IPS-20b (cell line): ENCODE measurements around the gene MBD6.
A peak's percentile ranks its signal among the peaks of the same experiment; 100 is the strongest.

Experiments used
- H3K27ac ChIP-seq: one replicate; pipeline ENCODE4 v1.5.1; 2013; ENCODE audit warnings: low read length
- H3K27me3 ChIP-seq: 2 replicates; pipeline ENCODE4 v1.6.1; 2013; ENCODE audit warnings: mild to moderate bottlenecking, low read length, inconsistent platforms; ENCODE audit not compliant: insufficient read depth
- H3K36me3 ChIP-seq: 2 replicates; pipeline ENCODE4 v1.6.1; 2013; ENCODE audit warnings: low read depth, mild to moderate bottlenecking, inconsistent platforms, low read length, moderate library complexity; ENCODE audit not compliant: insufficient read depth
- H3K4me1 ChIP-seq: 2 replicates; pipeline ENCODE4 v1.6.1; 2013; ENCODE audit warnings: mild to moderate bottlenecking, control low read depth, inconsistent platforms, low read length, moderate library complexity; ENCODE audit not compliant: insufficient read depth
- H3K4me3 ChIP-seq: 2 replicates; pipeline ENCODE4 v1.5.1; 2013; ENCODE audit warnings: mild to moderate bottlenecking, low read length, inconsistent platforms
- H3K9ac ChIP-seq: 2 replicates; pipeline ENCODE4 v1.6.1; 2013; ENCODE audit warnings: low read depth, mild to moderate bottlenecking, inconsistent platforms, low read length, moderate library complexity
- H3K9me3 ChIP-seq: 2 replicates; pipeline ENCODE4 v1.6.1; 2013; ENCODE audit warnings: mild to moderate bottlenecking, low read depth, low read length, inconsistent platforms; ENCODE audit not compliant: insufficient read depth

MBD6 gene

DNA sequence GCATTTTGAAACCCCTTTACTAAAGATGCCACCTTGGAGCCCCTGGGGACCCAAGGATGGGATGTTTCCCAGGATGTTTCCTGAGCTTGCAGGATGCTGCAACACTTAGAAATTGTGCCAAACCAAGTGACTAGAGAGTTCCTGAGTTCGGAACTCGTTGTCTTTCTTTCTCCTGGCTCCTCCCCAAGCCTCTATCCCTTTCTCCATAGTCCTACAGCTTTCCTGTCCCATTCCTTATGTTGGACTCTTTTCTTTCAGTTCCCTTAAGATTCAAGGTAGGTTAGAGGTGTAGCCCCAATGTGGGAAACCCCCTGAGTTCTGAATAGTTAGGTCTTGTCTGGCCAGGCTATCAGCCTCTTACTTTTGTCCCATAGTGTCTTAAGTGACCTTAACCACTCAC lies 25.9 kb downstream of the MBD6 start:
- no peak overlapping the region for H3K9ac ChIP-seq
- H3K9me3 ChIP-seq: no peaks in the 10 kb centered on the region
- no peak overlapping the region for H3K27ac ChIP-seq
- peaks cover 31% of the 10 kb centered on the region for H3K27me3 ChIP-seq
- peaks cover 15% of the 10 kb centered on the region; the same call in 1 of the 2 replicates for H3K36me3 ChIP-seq
- peaks cover 27% of the 10 kb centered on the region for H3K4me1 ChIP-seq
- H3K4me3 ChIP-seq: no peak overlapping the region

- H3K9ac ChIP-seq: peak overlapping the region; percentile 67; the same call in 1 of the 2 replicates
- H3K9me3 ChIP-seq: no peaks in the 10 kb centered on the region
- no peak overlapping the region for H3K27ac ChIP-seq
- peaks cover 31% of the 10 kb centered on the region for H3K27me3 ChIP-seq
- peaks cover 15% of the 10 kb centered on the region; the same call in 1 of the 2 replicates for H3K36me3 ChIP-seq
- H3K4me3 ChIP-seq: peak overlapping the region; percentile 95
- peaks cover 27% of the 10 kb centered on the region for H3K4me1 ChIP-seq
Observed at GRCh38 chr12:57549203-57549908, 26.7 kb downstream of the MBD6 start.

- H3K27me3 ChIP-seq: peaks cover 31% of the 10 kb centered on the region
- no peaks in the 10 kb centered on the region for H3K9me3 ChIP-seq
- H3K9ac ChIP-seq: peak within 1 kb of the TSS; percentile 82; the same call in 1 of the 2 replicates
- no peak within 1 kb of the TSS for H3K27ac ChIP-seq
- H3K4me3 ChIP-seq: peak within 1 kb of the TSS; percentile 95
- peaks cover 27% of the 10 kb centered on the region for H3K4me1 ChIP-seq
- H3K36me3 ChIP-seq: peaks cover 13% of the 10 kb centered on the region; the same call in 1 of the 2 replicates
Observed at GRCh38 chr12:57549909-57550640, 27.5 kb downstream of the MBD6 start, which contains the start of gene KIF5A. Gene KIF5A, plus strand, starts transcription at chr12:57550044. Its CDS starts 228 bp downstream, at chr12:57550272.

DNA sequence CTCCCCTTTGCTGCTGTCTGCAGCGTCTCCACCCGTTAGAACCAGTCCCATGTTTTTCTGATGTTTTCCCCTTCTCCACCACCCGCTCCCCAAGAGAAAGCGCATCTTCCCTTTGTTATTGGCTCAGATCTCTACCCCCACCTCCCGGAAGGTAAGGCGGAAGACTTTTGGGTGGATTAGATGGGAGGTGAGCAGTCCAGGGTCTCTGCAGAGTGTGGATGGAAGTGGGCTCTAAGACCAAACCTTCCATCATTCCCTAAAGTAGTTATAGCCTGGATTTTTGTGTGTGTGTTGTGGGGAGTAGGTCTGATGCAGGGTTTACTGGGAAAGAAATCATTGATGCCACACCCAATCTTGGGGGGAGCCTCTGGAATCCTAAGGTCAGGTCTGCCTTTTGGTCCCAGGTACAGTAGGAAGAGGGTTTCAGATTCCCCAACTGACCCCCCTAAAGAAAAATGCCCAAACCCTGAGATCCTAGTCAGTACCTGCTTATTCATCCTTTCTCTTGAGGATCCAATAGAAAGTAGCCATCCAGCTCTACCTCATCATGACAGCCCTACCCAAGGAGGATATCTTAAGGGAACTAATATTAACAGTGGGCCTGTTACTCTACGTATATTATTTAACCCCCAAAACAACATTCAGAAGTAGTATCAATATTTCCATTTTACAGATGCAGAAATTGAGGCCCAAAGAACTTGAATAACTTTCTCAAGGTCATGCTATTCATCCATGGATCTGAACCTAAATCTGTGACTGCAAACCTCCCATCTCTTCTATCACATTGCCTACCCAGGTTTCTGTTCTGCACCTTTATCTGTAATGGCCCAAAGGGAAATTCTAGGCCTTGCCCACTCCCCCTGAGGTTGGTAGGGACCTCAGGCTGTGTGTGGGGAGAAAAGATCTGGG lies 28.3 kb downstream of the MBD6 start:
- Histone ChIP-seq H3K9ac (peak overlapping the region; percentile 82; the same call in 1 of the 2 replicates), H3K36me3 (peaks cover 5% of the 10 kb centered on the region; the same call in 1 of the 2 replicates), H3K27ac (no peak overlapping the region), H3K4me1 (peaks cover 23% of the 10 kb centered on the region), H3K4me3 (peak overlapping the region; percentile 95), H3K27me3 (peaks cover 31% of the 10 kb centered on the region), H3K9me3 (no peaks in the 10 kb centered on the region)

DNA sequence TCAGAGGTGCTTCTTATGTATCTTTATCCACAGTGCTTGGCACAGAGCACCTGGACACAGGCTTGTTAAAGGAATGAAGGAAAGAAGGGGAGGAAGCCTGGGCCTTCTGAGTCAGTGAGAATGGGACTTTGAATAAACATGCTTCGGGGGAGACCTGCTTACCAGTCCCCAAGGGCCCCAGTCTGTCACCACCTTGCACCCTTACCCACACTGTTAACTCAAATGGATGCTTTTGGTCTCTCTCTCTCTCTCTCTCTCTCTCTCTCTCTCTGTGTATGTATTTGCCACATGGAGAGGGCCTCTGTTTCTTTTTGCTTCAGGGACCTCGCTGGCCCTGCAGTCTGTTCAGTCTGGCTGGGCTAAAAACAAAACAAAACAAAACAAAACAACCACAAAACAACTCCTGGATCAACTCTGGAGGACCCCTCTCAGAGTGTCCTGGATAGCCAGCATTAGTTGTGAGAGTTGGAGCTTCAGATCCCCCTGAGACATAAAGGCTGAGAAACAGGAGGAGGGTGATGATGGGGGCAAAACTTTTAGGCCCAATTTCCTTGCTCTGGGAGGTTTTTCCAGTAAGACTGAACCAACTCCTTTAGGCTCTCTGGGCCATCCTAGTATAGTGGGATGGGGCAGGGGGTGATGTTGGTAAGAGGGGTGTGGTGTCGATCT lies 29.1 kb downstream of the MBD6 start:
- H3K4me3 ChIP-seq: peak overlapping the region; percentile 20; the same call in 1 of the 2 replicates
- H3K9ac ChIP-seq: no peak overlapping the region; the same call in 1 of the 2 replicates
- no peaks in the 10 kb centered on the region for H3K9me3 ChIP-seq
- peaks cover 18% of the 10 kb centered on the region for H3K4me1 ChIP-seq
- no peak overlapping the region for H3K27ac ChIP-seq
- peaks cover 31% of the 10 kb centered on the region for H3K27me3 ChIP-seq
- peaks cover 5% of the 10 kb centered on the region; the same call in 1 of the 2 replicates for H3K36me3 ChIP-seq

DNA sequence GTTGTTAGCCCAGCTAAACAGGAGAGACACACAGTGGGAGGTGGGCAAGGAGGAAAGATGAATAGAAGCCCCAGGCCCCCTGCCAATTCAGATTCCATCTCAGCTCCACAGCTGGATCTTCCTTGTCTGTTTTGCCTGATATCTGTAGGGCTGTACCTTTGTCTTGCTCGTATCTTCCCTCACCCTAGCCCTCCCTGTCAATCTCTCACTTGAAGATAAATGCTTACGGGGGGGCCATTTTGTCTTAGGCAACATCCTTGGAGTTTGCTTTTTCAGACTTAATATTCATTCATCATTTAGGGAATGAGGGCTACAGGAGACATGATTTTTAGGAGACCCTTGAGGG lies 29.7 kb downstream of the MBD6 start:
- peaks cover 5% of the 10 kb centered on the region; the same call in 1 of the 2 replicates for H3K36me3 ChIP-seq
- peak overlapping the region; percentile 11; the same call in 1 of the 2 replicates for H3K4me3 ChIP-seq
- H3K4me1 ChIP-seq: peaks cover 18% of the 10 kb centered on the region
- peaks cover 31% of the 10 kb centered on the region for H3K27me3 ChIP-seq
- H3K9me3 ChIP-seq: no peaks in the 10 kb centered on the region
- no peak overlapping the region for H3K27ac ChIP-seq
- peak overlapping the region; percentile 15; the same call in 1 of the 2 replicates for H3K9ac ChIP-seq

DNA sequence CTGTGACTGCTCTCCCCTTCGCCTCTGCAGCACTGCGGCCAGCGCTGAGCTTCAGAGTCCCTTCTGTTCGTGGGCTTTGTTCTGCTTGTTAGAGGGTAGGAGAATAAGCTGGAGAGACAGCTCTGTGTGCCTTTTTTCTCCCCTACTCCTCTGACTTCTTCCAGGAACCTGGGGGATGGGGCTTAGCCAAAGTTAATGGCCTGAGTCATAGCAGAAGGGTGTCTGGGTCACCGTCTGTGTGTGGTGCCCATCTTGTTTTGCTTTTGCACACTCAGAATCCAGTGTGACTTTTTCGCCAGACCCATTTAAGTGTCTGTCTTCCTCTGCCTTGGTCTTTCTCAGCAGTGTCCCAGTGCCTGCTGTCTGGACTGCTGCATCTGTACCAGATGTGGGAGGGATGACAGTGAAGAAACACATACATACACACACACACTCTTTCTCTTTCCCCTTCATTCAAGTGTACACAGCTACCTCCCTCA lies 30.2 kb downstream of the MBD6 start:
- Histone ChIP-seq H3K27ac (no peak overlapping the region), H3K4me1 (peaks cover 18% of the 10 kb centered on the region), H3K9ac (peak overlapping the region; percentile 28; the same call in 1 of the 2 replicates), H3K4me3 (no peak overlapping the region), H3K36me3 (peaks cover 5% of the 10 kb centered on the region; the same call in 1 of the 2 replicates), H3K27me3 (peaks cover 25% of the 10 kb centered on the region), H3K9me3 (no peaks in the 10 kb centered on the region)

DNA sequence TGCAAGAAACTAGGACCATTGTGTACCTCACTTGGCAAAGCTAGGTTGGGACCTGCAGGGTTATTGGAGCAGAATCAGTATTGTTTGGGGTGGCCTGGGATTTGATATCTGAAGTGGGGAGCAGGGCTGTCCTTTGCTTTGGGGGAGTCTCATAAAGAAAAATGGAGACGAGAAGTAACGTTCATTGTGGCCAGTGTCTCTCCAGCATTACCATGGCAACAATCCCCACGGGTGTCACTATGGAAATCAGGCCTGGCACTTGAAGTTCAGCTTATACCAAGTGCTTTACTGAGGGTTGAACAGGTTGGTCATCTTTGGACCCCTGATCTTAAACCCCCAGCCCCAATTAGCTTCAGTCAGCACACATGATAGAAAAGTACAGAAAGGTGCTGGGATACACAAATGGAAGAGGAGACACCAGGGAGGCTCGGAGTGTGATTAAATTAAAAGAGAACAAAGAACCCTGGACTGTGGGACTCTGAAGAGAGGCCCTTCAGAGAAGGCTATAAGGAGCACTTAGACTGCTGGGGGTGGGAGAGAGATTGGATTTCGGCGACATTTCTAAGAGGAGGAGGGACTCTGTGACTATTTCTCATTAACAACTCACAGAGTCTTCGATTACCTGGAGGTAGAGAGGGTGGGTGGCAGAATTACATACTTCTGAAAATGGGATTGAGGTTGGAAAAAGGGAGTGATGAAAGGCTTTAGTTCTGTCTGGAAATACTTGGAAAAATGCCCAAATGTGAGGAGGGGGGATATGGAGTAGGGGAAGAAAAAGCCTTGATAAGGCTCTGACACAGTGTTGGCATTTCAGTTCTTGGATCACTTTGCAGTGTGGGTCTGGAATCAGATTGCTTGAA lies 30.9 kb downstream of the MBD6 start:
- no peak overlapping the region; the same call in 1 of the 2 replicates for H3K9ac ChIP-seq
- H3K36me3 ChIP-seq: peaks cover 5% of the 10 kb centered on the region; the same call in 1 of the 2 replicates
- H3K27ac ChIP-seq: no peak overlapping the region
- H3K9me3 ChIP-seq: no peaks in the 10 kb centered on the region
- peaks cover 18% of the 10 kb centered on the region for H3K4me1 ChIP-seq
- H3K27me3 ChIP-seq: peaks cover 18% of the 10 kb centered on the region
- no peak overlapping the region for H3K4me3 ChIP-seq

- Histone ChIP-seq H3K9ac (no peak overlapping the region), H3K9me3 (no peaks in the 10 kb centered on the region), H3K27me3 (peaks cover 9% of the 10 kb centered on the region)
Observed at GRCh38 chr12:57554453-57554852, 31.8 kb downstream of the MBD6 start.

GRCh38 chr12:57554897-57555296 lies 32.3 kb downstream of the MBD6 start:
- Histone ChIP-seq H3K27ac (no peak overlapping the region), H3K36me3 (peaks cover 5% of the 10 kb centered on the region; the same call in 1 of the 2 replicates), H3K4me1 (peaks cover 13% of the 10 kb centered on the region), H3K9me3 (no peaks in the 10 kb centered on the region), H3K27me3 (peaks cover 7% of the 10 kb centered on the region; the same call in 1 of the 2 replicates), H3K9ac (no peak overlapping the region), H3K4me3 (no peak overlapping the region)

More at GRCh38 chr12:57554453-57554852, 31.8 kb downstream of the MBD6 start:
- H3K4me3 ChIP-seq: no peak overlapping the region
- H3K27ac ChIP-seq: no peak overlapping the region
- H3K4me1 ChIP-seq: peaks cover 15% of the 10 kb centered on the region
- peaks cover 5% of the 10 kb centered on the region; the same call in 1 of the 2 replicates for H3K36me3 ChIP-seq
